AG04449 (cell line): ENCODE data around the gene COG4.

ENCODE experiments used
- CTCF ChIA-PET: fragments of 350-600 bp; formaldehyde crosslinking; extraction: SDS; loops from one replicate; lab custom pipeline; 2021; ENCODE audit warnings: antibody characterized with exemption; lab: Yijun Ruan, JAX
- POLR2A ChIA-PET: fragments of 400-600, 350-600 bp; formaldehyde crosslinking; extraction: SDS; loops from one replicate; lab custom pipeline; 2020; ENCODE audit warnings: antibody characterized with exemption, inconsistent platforms; lab: Yijun Ruan, JAX
- DNase-seq: peaks from one replicate; pipeline ENCODE4 v3.0.0-alpha.2; 2010; ENCODE audit warnings: low read depth, low spot score
- H3K4me3 ChIP-seq: 2 replicates; pipeline ENCODE4 v1.5.1; 2011; ENCODE audit warnings: low read depth, mild to moderate bottlenecking, control low read depth, low read length
- CTCF ChIP-seq: IDR thresholded peaks from one replicate; pipeline ENCODE4 v1.5.1; 2011; ENCODE audit warnings: mild to moderate bottlenecking, moderate library complexity, low read length, control low read depth, inconsistent platforms; ENCODE audit not compliant: insufficient read depth; ENCODE audit errors: missing control alignments

The COG4 gene

GRCh38 chr16:70523076-70523742 is at the start of gene COG4:
Gene COG4 (minus strand): TSS chr16:70523554. CDS start chr16:70523543, 11 bp downstream.
- peak within 1 kb of the TSS; percentile 98 for H3K4me3 ChIP-seq
- no peak for TF ChIP-seq CTCF
- no peak for DNase-seq
- ChIA-PET CTCF (interaction anchor here (0.8 to 2.2 kb wide), 4 partner anchors 9 to 131 kb away, joined by 3 to 10 read pairs (median 4); no protein-coding TSS in a partner anchor), POLR2A (interaction anchor here (0.6 to 1.2 kb wide), 4 partner anchors 113 to 176 kb away, joined by 3 to 5 read pairs (median 4); partner anchors contain the start of gene DDX19A)

GRCh38 chr16:70572926-70573270 is 49.5 kb upstream of the COG4 start:
- TF ChIP-seq CTCF = no peak
- no peak overlapping the region for H3K4me3 ChIP-seq
- ChIA-PET CTCF (interaction anchor here (0.7 to 5.9 kb wide), 9 partner anchors 9 to 198 kb away, joined by 3 to 51 read pairs (median 6); no protein-coding TSS in a partner anchor), POLR2A (interaction anchor here (0.8 to 1.9 kb wide), 5 partner anchors 8 to 79 kb away, joined by 3 to 7 read pairs (median 5); no protein-coding TSS in a partner anchor)
- no peak for DNase-seq

GRCh38 chr16:70572050-70572925 is 48.9 kb upstream of the COG4 start:
- POLR2A ChIA-PET = interaction anchor here (1.2 to 1.9 kb wide), 3 partner anchors 8 to 79 kb away, joined by 3 to 7 read pairs (median 5); no protein-coding TSS in a partner anchor
- TF ChIP-seq CTCF = no peak
- no peak for DNase-seq
- CTCF ChIA-PET = interaction anchor here (0.7 to 5.9 kb wide), 6 partner anchors 8 to 199 kb away, joined by 3 to 51 read pairs (median 10); no protein-coding TSS in a partner anchor
- H3K4me3 ChIP-seq = no peak overlapping the region

- CTCF ChIA-PET = interaction anchor here (2.2 to 5.9 kb wide), 2 partner anchors 39 to 82 kb away, joined by 6 to 51 read pairs; no protein-coding TSS in a partner anchor
Observed at GRCh38 chr16:70571623-70572022, 48.3 kb upstream of the COG4 start.

GRCh38 chr16:70570967-70571570 is 47.7 kb upstream of the COG4 start:
- ChIA-PET CTCF (interaction anchor here (2.2 to 5.9 kb wide), 2 partner anchors 38 to 83 kb away, joined by 6 to 51 read pairs; no protein-coding TSS in a partner anchor), POLR2A (no interaction called here)
- no peak overlapping the region for H3K4me3 ChIP-seq
- DNase-seq = no peak
- TF ChIP-seq CTCF = no peak

More at GRCh38 chr16:70571623-70572022, 48.3 kb upstream of the COG4 start:
- no peak overlapping the region for H3K4me3 ChIP-seq
- TF ChIP-seq CTCF = no peak
- no peak for DNase-seq
- POLR2A ChIA-PET = no interaction called here
